Subcutaneous adipose tissue (tissue), 4 donors: Measurements from ENCODE around the gene TOPBP1. TPM values are rescaled to one million over a fixed set of nuclear protein-coding genes. Genes with fewer than 3 reads are reported as not detected.

Source experiments
- total RNA-seq, 4 donors: library from RNA; depleted of rRNA; stranded (reverse); fragments of >200 nt; gene quantifications; one replicate each; pipeline ENCODE4 v1.1.0, GENCODE V29; 2016
- TF ChIP-seq, protein P1 (sequence below): fragments of 450-650 bp; IDR thresholded peaks from one replicate; pipeline ENCODE4 v1.5.1; 2016; ENCODE audit warnings: low read depth, mild to moderate bottlenecking, control low read depth, antibody characterized with exemption, moderate library complexity

The TOPBP1 gene
- total RNA-seq, 4 donors from 2014 or later, result 26.2 to 35.9 (median 28.5) TPM

DNA sequence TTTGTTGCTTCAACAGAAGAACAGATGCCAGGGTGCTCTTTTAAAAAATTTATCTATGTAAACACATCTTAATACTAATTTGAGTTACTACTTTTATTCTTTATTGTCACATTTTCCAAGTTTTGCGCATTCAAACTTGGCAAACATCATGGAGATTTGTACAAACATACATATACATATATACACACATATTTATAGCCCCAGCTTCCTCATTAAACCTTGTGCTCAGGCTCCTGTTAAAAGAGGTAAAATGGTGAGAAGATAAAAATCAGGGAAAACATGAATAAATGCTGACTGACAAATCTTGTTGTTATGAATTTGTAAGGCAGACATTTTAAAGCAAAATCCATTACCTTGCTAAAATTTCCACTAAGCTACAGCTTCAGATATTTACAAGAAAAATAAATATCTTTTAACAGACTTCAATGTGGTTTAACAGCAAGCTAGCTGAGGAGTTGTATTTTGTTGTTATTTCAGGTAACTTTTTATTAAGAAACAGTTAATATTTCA lies 61.1 kb downstream of the TOPBP1 start:
- TF ChIP-seq, protein P1, sequence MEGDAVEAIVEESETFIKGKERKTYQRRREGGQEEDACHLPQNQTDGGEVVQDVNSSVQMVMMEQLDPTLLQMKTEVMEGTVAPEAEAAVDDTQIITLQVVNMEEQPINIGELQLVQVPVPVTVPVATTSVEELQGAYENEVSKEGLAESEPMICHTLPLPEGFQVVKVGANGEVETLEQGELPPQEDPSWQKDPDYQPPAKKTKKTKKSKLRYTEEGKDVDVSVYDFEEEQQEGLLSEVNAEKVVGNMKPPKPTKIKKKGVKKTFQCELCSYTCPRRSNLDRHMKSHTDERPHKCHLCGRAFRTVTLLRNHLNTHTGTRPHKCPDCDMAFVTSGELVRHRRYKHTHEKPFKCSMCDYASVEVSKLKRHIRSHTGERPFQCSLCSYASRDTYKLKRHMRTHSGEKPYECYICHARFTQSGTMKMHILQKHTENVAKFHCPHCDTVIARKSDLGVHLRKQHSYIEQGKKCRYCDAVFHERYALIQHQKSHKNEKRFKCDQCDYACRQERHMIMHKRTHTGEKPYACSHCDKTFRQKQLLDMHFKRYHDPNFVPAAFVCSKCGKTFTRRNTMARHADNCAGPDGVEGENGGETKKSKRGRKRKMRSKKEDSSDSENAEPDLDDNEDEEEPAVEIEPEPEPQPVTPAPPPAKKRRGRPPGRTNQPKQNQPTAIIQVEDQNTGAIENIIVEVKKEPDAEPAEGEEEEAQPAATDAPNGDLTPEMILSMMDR, result no peak

DNA sequence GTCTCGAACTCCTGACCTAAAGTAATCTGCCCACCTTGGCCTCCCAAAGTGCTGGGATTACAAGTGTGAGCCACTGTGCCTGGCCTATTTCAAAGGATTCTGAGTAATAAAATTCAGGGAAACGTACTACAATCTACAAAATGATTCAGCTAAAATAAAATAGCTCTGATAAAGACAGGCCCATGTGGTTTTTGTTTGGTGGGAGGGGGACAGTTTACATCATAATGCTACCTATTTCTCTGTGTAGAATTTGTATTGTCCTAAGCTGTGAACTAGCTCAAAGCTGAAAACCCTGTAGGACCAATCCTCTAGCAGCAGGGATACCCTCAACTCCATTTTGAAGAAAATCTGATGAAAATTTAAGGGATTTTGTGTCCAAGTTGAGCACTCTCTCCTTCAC lies 62.5 kb downstream of the TOPBP1 start:
- TF ChIP-seq, protein P1, result no peak

GRCh38 chr3:133598405-133598804 lies 63.3 kb downstream of the TOPBP1 start:
- TF ChIP-seq, protein P1, result no peak

GRCh38 chr3:133595341-133595740 lies 66.4 kb downstream of the TOPBP1 start:
- TF ChIP-seq, protein P1, result no peak

DNA sequence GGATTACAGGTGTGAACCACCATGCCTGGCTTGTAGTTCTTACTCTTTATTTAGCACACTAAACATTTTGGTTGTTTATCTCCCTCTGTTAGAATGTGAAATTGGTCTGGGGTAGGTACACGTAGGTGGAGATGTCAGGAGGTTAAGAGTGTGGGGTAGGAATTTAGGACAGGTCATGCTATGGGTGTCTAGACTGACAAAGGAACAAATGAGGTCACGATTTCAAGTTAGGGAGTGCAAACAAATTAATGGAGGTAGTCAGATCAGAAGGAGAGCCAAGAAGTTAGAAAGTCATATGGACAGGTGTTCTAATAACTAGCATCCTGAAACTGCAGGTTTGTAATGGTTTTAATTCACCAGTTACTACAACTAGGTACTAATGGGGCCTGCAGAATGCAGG lies 68.5 kb downstream of the TOPBP1 start:
- TF ChIP-seq, protein P1, result no peak

DNA sequence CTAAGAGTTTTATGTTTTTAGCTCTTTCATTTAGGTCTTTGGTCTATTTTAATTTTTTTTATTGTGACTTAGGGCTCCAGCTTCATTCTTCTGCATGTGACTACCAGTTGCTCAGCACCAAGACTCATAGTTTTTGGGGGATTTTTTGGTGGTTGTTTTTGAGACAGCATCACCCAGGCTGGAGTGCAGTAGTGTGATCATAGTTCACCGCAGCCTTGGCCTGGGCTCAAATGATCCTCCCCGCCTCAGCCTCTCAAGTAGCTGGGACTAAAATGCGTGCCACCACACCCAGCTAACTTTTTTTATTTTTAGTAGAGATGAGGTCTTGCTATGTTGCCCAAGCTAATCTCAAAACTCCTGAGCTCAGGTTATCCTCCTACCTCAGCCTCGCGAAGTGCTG lies 68.9 kb downstream of the TOPBP1 start:
- TF ChIP-seq, protein P1, result no peak

DNA sequence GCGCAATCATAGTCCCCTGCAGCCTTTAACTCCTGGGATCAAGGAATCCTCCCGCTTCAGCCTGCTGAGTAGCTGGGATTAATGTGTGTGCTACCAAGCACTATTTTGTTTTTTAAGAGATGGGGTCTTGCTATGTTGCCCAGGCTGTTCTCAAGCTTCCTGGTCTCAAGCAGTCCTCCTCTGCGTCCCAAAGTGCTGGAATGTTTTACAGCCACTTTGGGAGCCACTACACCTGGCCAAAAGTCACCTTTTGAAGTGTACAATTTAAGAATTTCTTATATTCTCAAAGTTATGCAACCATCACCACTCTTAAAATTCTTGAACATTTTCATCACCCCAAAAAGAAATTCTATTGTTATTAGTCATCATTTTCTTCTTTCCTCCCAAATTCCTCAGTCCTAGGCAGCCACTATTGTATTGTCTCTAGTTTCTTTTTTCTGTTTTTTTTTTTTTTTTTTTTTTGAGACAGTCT lies 70.4 kb downstream of the TOPBP1 start:
- TF ChIP-seq, protein P1, result no peak
